Measurements from ENCODE around the gene ZFYVE21.

- TF ChIP-seq CTCF (IDR thresholded peaks at IDR 0.05; ENCODE audit: poor library complexity) (no peak), EZH2 (IDR thresholded peaks at IDR 0.05; ENCODE audit: borderline replicate concordance) (no peak)
Measured at GRCh38 chr14:103767336-103767894, 51.8 kb downstream of the ZFYVE21 start.

Measured in hepatocyte (in vitro differentiated cells).